GM18526 (cell line): ENCODE data around the gene KATNB1.

Experiments
- POLR2A ChIP-seq: IDR thresholded peaks from 3 replicates; pipeline ENCODE4 v1.6.1; 2011; ENCODE audit not compliant: insufficient read length; ENCODE audit errors: extremely low read depth

The KATNB1 gene

DNA sequence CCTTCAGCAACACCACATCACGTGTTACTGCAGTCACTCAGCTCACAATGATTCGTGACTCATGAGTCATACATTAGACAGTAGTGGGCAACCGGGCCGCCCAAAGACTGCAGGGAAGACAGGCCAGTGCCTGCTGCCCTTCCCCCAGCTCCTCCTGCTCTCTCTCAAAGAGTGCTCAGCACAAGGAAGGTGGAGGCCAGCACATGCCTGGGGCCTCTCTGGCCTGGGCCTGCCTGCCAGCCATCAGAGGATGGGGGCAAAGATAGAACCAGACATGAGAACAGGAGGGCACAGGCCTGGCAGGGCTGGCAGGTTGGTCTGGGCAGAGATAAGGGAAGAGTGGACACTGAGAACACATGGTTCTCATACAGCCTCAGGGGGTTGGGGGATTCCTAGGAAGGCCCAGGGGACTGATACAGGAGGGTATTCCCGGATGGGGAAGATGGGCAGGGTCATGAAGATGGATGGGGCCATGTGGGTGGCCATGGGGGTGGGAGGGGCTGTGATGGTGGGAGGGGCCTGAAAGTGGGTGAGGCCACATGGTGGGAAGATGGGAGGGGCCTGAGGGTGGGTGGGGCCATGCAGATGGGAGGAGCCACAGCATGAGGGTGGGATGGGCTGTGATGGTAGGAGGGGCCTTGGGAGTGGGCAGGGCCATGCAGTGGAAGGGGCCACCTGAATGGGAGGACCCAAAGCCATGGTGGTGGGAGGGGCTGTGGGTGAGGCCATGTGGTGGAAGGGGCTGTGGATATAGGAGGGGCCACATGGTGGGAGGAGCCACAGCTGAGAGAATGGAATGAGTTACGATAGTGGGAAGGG, 29.0 kb downstream of the KATNB1 start:
- TF ChIP-seq POLR2A = no peak

DNA sequence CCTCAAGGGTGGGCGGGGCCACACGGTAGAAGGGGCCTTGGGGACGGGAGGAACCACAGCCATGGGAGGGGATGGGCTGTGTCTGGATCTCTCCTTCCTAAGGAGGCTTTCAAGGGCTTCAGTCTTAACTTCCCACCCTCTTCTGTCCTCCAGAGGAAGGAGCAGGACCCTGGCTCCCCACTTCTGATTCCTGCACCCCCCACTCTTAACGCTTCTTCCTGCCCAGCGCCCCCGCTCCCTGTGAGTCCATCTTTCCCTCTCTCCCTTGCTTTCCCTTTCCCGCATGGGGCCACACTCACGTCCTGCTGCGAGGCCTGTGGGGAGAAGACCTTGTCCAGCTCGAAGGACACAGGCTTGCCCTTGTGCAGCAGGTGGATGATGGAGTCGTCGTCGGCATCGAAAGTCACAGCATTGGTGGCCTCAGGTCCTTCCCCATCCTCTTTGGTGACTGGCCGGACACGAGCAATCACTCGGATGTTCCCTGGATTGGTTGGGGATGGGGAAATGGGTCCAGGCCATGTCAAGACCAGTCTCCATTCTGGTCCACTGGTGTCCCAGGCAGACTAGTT, 29.7 kb downstream of the KATNB1 start:
- no peak for TF ChIP-seq POLR2A

- TF ChIP-seq POLR2A = no peak
Observed at GRCh38 chr16:57766714-57767348, 31.3 kb downstream of the KATNB1 start.

DNA sequence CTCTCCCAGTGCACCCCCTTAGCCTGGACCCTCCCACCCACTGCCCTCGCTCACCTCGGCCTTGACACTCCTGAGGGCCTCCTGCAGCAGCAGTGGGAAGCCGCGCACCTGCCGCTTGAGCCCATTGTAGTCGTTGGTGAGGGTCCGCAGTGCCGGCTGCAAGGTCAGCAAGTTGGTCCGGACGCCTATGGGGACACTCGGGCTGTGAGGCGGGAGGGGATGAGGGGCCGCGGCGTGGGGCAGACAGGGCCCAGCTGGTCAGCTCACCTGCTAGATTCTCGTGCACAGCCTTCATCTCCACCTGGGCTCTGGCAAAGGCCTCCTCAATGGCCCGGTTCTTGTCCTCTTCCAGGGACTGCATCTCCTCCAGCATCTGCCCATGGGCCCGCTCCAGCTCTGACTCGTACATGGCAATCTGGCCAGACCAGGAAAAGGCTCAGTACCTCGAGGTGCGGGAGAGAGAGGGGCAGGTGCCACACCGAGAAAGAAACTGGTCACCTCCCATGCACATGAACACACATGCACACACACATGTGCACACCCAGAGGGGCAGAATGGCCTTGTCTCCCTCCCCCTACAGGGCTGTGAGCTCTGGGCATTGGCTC, 34.1 kb downstream of the KATNB1 start:
- no peak for TF ChIP-seq POLR2A

- TF ChIP-seq POLR2A = no peak
Observed at GRCh38 chr16:57770361-57770760, 34.8 kb downstream of the KATNB1 start.

DNA sequence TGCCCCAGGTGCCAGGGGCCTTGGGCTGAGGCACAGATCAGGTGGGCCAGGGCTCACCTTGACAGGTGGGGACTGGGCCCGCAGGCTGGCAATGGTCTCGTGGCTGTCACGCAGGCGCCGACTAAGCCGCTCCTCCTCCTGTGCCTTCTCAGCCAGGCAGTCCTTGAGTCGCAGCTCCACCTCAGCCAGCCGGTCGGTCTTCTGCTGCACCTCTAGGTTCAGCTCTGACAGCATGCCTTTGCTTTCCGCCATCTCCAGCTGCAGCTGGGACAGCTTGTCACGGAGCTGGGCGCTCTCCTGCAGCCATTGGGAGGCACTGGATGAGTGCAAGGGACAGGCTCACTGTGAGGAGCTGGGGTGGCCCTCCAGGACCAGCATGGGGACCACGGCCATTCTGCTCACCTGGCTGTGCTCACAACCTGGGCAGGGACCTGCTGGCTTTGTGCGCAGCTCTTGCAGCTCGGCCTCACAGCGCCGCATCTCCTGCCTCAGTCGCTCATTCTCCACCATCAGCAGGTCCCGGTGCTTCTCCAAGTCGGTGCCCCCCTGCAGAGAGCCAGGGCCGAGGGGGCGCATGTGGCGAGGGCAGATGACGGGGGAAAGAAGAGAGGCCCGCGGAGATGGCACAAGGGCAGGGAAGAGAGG, 35.7 kb downstream of the KATNB1 start:
- TF ChIP-seq POLR2A = no peak

GRCh38 chr16:57773019-57773418, 37.4 kb downstream of the KATNB1 start:
- TF ChIP-seq POLR2A = no peak

GRCh38 chr16:57773655-57774295, 38.2 kb downstream of the KATNB1 start:
- no peak for TF ChIP-seq POLR2A

DNA sequence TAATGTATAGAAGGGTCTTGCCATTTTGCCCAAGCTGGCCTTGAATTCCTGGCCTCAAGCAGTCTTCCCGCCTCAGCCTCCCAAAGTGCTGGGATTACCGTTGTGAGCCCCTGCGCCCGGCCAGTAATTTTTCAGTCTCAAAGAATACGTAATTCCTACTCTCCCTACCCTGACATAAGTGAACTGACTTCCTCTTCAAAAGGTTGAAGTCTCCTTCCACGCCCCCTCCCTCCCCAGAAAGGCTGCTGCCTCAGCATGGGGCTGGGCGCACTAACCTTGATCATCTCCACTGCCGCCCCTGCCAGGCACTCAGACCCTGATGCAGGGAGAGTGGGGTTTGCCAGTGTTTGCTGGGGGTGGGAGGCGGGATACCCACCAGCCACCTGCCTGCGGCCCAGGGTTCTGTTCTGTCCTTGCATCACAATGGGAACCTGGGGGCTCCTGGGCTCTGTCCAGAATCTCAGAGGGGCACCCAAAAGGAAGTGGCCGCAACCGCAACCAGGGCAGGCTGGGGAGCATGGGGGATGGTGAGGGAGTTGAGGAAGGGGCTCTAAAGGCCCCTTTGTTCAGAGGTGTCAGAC, 39.2 kb downstream of the KATNB1 start:
- TF ChIP-seq POLR2A = no peak

- no peak for TF ChIP-seq POLR2A
Observed at GRCh38 chr16:57775661-57776469, 40.3 kb downstream of the KATNB1 start.

DNA sequence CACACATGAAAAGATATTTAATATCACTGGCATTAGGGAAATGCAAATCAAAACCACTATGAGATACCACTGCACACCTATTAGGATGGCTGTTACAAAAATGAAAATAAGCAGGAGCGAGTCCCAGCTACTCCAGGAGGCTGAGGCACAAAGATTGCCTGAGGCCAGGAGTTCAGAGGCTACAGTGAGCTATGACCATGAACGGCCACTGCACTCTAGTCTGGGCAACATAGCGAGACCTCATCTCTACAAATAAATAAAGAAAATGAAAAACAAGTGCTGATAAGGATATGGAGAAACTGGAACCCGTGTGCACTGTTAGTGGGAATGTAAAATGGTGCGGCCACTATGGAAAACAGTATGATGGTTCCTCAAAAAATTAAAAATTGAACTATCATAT, 43.1 kb downstream of the KATNB1 start:
- TF ChIP-seq POLR2A = no peak

GRCh38 chr16:57781349-57781740, 45.8 kb downstream of the KATNB1 start:
- no peak for TF ChIP-seq POLR2A

DNA sequence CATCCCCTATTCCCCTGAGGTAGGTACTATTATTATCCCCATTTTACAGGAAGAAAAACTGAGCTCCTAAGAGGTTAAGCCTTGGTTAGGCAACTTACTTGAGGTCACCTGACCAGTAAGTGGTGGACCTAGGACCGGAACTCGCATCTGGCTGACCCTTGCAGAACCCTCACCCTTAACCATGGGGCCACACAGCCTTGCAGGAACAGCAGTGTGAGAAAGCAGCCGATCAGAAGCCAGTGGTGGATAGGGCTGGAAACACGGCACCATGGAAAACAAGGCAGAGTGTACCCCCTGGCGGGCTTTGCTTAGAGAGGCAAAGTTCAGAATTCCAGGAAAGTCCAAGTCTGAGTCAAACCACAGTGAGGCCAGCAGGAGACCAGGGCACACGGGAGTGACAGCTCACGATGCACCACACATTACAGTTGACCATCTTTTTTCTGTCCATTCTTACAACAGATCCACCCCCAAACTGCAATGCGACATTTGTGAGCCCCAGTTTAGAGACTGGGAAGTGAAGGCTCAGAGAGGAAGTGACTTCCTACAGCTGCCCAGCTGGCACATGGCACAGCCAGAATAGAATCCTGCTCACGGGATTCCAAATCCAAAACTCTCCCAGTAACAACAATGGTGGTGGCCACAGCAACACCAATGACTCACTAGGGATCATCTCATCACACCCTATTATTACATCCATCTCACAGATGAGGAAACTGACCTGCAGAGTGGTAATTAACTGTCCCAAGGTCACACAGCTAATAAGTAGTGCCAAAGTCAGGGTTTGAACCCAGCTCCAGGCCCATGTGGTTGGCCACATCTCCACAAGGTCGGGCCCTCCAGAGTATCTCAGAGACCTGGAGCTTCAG, 46.4 kb downstream of the KATNB1 start:
- TF ChIP-seq POLR2A = no peak
